DMS114 treated with DMSO at 0.1 percent for 48 hours (cell line): ENCODE measurements around the gene RNF175.
A peak's percentile ranks its signal among the peaks of the same experiment; 100 is the strongest.

Experiments used
- DNase-seq: peaks from one replicate; lab custom pipeline; 2025; ENCODE audit not compliant: unreplicated experiment; lab: John Stamatoyannopoulos, UW

RNF175 gene

GRCh38 chr4:153785910-153786721 is 26.3 kb upstream of the RNF175 start:
- DNase-seq: peak; percentile 45

- no peak for DNase-seq
Measured at GRCh38 chr4:153784166-153784699, 24.4 kb upstream of the RNF175 start.

GRCh38 chr4:153782581-153782980 is 22.8 kb upstream of the RNF175 start:
- DNase-seq: no peak

GRCh38 chr4:153781717-153782416 is 22.0 kb upstream of the RNF175 start:
- DNase-seq: no peak

- DNase-seq: no peak
Measured at GRCh38 chr4:153781280-153781679, 21.5 kb upstream of the RNF175 start.

- DNase-seq: no peak
Measured at GRCh38 chr4:153780876-153781275, 21.1 kb upstream of the RNF175 start.

GRCh38 chr4:153780221-153780620 is 20.4 kb upstream of the RNF175 start:
- DNase-seq: no peak

GRCh38 chr4:153778383-153778782 is 18.6 kb upstream of the RNF175 start:
- DNase-seq: no peak

GRCh38 chr4:153777421-153777820 is 17.6 kb upstream of the RNF175 start:
- DNase-seq: no peak

GRCh38 chr4:153776601-153777000 is 16.8 kb upstream of the RNF175 start:
- DNase-seq: no peak

GRCh38 chr4:153773236-153773690 is 13.4 kb upstream of the RNF175 start:
- DNase-seq: no peak

GRCh38 chr4:153771046-153771445 is 11.2 kb upstream of the RNF175 start:
- no peak for DNase-seq

GRCh38 chr4:153766758-153767157 is 6.9 kb upstream of the RNF175 start:
- DNase-seq: no peak

GRCh38 chr4:153765894-153766293 is 6.1 kb upstream of the RNF175 start:
- DNase-seq: no peak

GRCh38 chr4:153764601-153765368 is 5.0 kb upstream of the RNF175 start:
- DNase-seq: no peak

GRCh38 chr4:153763404-153763803 is 3.6 kb upstream of the RNF175 start:
- DNase-seq: no peak

GRCh38 chr4:153758688-153759406 is 977 bp downstream of the RNF175 start:
- DNase-seq: no peak

GRCh38 chr4:153758136-153758535 is 1.7 kb downstream of the RNF175 start:
- no peak for DNase-seq

GRCh38 chr4:153757407-153757806 is 2.4 kb downstream of the RNF175 start:
- no peak for DNase-seq

- DNase-seq: no peak
Measured at GRCh38 chr4:153755186-153755585, 4.6 kb downstream of the RNF175 start.
